Thoracic aorta (tissue), 2 donors: Measurements from ENCODE around the gene INPP5J. TPM values are rescaled to one million over a fixed set of nuclear protein-coding genes. Genes with fewer than 3 reads are reported as not detected.
A peak's percentile ranks its signal among the peaks of the same experiment; 100 is the strongest.

Experiments
- ATAC-seq: fragments of 150-250 bp; one replicate; pipeline ENCODE4 v1.8.0; 2017; ENCODE audit warnings: low read depth; ENCODE audit not compliant: insufficient number of reproducible peaks, low FRiP score
- DNase-seq: peaks from one replicate; pipeline ENCODE4 v3.0.0-alpha.2; 2020; ENCODE audit warnings: low spot score
- H3K27ac ChIP-seq, 2 donors: fragments of 200-600 bp; sonication (generic); 1 replicate in 1 of 2; 2 replicates in 1 of 2; pipeline ENCODE4 v1.5.1; 2016; ENCODE audit warnings: mild to moderate bottlenecking in 2 of 2, moderate library complexity in 2 of 2
- H3K27me3 ChIP-seq: fragments of 200-600 bp; sonication (generic); replicated peaks from 2 replicates; pipeline ENCODE4 v1.6.0; 2016; ENCODE audit warnings: mild to moderate bottlenecking; ENCODE audit not compliant: insufficient read depth
- H3K36me3 ChIP-seq: fragments of 200-600 bp; sonication (generic); one replicate; pipeline ENCODE4 v1.5.1; 2016
- H3K4me1 ChIP-seq, 2 donors: fragments of 200-600 bp; sonication (generic); 1 replicate in 1 of 2; 2 replicates in 1 of 2; pipeline versions ENCODE4 v1.5.1 to v1.6.0; 2016; ENCODE audit warnings: low read depth in 2 of 2, mild to moderate bottlenecking in 1 of 2; ENCODE audit not compliant: control insufficient read depth in 1 of 2
- H3K4me3 ChIP-seq: fragments of 200-600 bp; sonication (generic); 2 replicates; pipeline ENCODE4 v1.5.1; 2016; ENCODE audit warnings: mild to moderate bottlenecking
- H3K9me3 ChIP-seq: fragments of 200-600 bp; sonication (generic); 2 replicates; pipeline ENCODE4 v1.5.1; 2016
- CTCF ChIP-seq: fragments of 200-600 bp; sonication (generic); IDR thresholded peaks from one replicate; pipeline ENCODE4 v1.5.1; 2019; ENCODE audit warnings: antibody characterized with exemption
- total RNA-seq, 2 donors: library from RNA; depleted of rRNA; stranded (reverse); fragments of >200 nt; gene quantifications; one replicate each; pipeline versions ENCODE4 v1.1.0 to v1.2.3, GENCODE V29; 2016

Gene INPP5J
- total RNA-seq, 2 donors from 2014 or later, result 2.3 to 4.1 TPM

- DNase-seq, result no peak
- peaks cover 27 to 89% of the 10 kb centered on the region in 2 donors for H3K4me1 ChIP-seq
- H3K27ac ChIP-seq, result peak overlapping the region; percentile 78 to 88
- H3K36me3 ChIP-seq, result peaks cover 58% of the 10 kb centered on the region
- no peak for ATAC-seq
- no peaks in the 10 kb centered on the region for H3K9me3 ChIP-seq
- no peak for TF ChIP-seq CTCF
- H3K4me3 ChIP-seq, result no peak overlapping the region
- H3K27me3 ChIP-seq, result no peaks in the 10 kb centered on the region
Measured at GRCh38 chr22:31088233-31088986, 34.4 kb upstream of the INPP5J start.

GRCh38 chr22:31089160-31090100 is 33.3 kb upstream of the INPP5J start:
- ATAC-seq (no peak), DNase-seq (no peak)
- no peaks in the 10 kb centered on the region for H3K27me3 ChIP-seq
- no peaks in the 10 kb centered on the region for H3K9me3 ChIP-seq
- H3K4me1 ChIP-seq, result peaks cover 31 to 91% of the 10 kb centered on the region in 2 donors
- peaks cover 64% of the 10 kb centered on the region for H3K36me3 ChIP-seq
- peak overlapping the region; percentile 78 to 88 for H3K27ac ChIP-seq
- H3K4me3 ChIP-seq, result no peak overlapping the region
- TF ChIP-seq CTCF, result peak; percentile 91

GRCh38 chr22:31090217-31091085 is 32.3 kb upstream of the INPP5J start:
- DNase-seq (no peak), ATAC-seq (peak; percentile 34)
- Histone ChIP-seq H3K36me3 (peaks cover 73% of the 10 kb centered on the region), H3K27ac (peak overlapping the region; percentile 78 to 88), H3K27me3 (no peaks in the 10 kb centered on the region), H3K4me3 (no peak overlapping the region), H3K9me3 (no peaks in the 10 kb centered on the region), H3K4me1 (peaks cover 31 to 100% of the 10 kb centered on the region in 2 donors)
- no peak for TF ChIP-seq CTCF

- ATAC-seq, result no peak
- H3K27ac ChIP-seq, result peak overlapping the region; percentile 73 to 88
- H3K36me3 ChIP-seq, result peaks cover 82% of the 10 kb centered on the region
Measured at GRCh38 chr22:31091106-31091975, 31.4 kb upstream of the INPP5J start.

More at GRCh38 chr22:31091106-31091975, 31.4 kb upstream of the INPP5J start:
- Histone ChIP-seq H3K27me3 (no peaks in the 10 kb centered on the region), H3K4me3 (no peak overlapping the region), H3K9me3 (no peaks in the 10 kb centered on the region), H3K4me1 (peaks cover 23 to 100% of the 10 kb centered on the region in 2 donors)
- no peak for DNase-seq
- TF ChIP-seq CTCF, result no peak
